Ishikawa (cell line): ENCODE data around the gene TRAF5.

Experiments used
- CEBPB ChIP-seq: IDR thresholded peaks from 2 replicates; pipeline ENCODE4 v1.6.1; 2012
- CREB1 ChIP-seq: IDR thresholded peaks from 2 replicates; pipeline ENCODE4 v1.6.1; 2012; ENCODE audit warnings: low read depth
- EGR1 ChIP-seq: IDR thresholded peaks from 2 replicates; pipeline ENCODE4 v1.6.1; 2012
- EP300 ChIP-seq: IDR thresholded peaks from 2 replicates; pipeline ENCODE4 v1.6.1; 2012; ENCODE audit warnings: borderline replicate concordance
- FOXM1 ChIP-seq: IDR thresholded peaks from 2 replicates; pipeline ENCODE4 v1.6.1; 2012; ENCODE audit warnings: low read depth, borderline replicate concordance
- NFIC ChIP-seq: IDR thresholded peaks from 2 replicates; pipeline ENCODE4 v1.6.1; 2012
- TAF1 ChIP-seq: IDR thresholded peaks from 2 replicates; pipeline ENCODE4 v1.6.1; 2012; ENCODE audit warnings: low read depth, mild to moderate bottlenecking
- TCF12 ChIP-seq: IDR thresholded peaks from 2 replicates; pipeline ENCODE4 v1.6.1; 2012; ENCODE audit warnings: low read depth
- TEAD4 ChIP-seq: IDR thresholded peaks from 2 replicates; pipeline ENCODE4 v1.6.1; 2012
- YY1 ChIP-seq: IDR thresholded peaks from 2 replicates; pipeline ENCODE4 v1.6.1; 2012; ENCODE audit warnings: low read depth
- ZBTB7A ChIP-seq: IDR thresholded peaks from 2 replicates; pipeline ENCODE4 v1.6.1; 2012; ENCODE audit warnings: low read depth
- TF ChIP-seq, protein P1 (sequence below): IDR thresholded peaks from 2 replicates; pipeline ENCODE4 v1.6.1; 2012; ENCODE audit warnings: low read depth, mild to moderate bottlenecking
- TF ChIP-seq, protein P2 (sequence below): IDR thresholded peaks from 2 replicates; pipeline ENCODE4 v1.6.1; 2012
- TF ChIP-seq, protein P3 (sequence below): IDR thresholded peaks from 2 replicates; pipeline ENCODE4 v1.6.1; 2012

Gene TRAF5

DNA sequence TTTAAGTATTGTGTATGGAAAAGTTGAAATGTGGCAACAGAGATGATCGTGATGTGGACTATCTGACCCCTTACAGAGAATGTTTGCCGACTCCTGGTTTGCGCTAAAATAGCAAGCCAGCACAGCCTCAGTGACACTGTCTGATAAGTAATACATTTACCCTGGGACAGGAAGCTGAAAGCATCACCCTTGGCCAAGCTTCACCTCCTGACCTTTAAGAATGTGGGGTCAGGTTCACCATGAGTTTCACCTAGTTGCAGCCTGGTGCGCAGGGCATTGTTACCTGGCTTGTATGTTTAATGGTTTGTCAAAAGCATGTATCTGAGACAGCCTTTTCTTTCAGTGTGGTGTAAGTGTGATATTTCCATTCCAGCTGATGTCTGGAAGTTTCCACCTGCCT lies 29.2 kb downstream of the TRAF5 start:
- TF ChIP-seq, protein P1, sequence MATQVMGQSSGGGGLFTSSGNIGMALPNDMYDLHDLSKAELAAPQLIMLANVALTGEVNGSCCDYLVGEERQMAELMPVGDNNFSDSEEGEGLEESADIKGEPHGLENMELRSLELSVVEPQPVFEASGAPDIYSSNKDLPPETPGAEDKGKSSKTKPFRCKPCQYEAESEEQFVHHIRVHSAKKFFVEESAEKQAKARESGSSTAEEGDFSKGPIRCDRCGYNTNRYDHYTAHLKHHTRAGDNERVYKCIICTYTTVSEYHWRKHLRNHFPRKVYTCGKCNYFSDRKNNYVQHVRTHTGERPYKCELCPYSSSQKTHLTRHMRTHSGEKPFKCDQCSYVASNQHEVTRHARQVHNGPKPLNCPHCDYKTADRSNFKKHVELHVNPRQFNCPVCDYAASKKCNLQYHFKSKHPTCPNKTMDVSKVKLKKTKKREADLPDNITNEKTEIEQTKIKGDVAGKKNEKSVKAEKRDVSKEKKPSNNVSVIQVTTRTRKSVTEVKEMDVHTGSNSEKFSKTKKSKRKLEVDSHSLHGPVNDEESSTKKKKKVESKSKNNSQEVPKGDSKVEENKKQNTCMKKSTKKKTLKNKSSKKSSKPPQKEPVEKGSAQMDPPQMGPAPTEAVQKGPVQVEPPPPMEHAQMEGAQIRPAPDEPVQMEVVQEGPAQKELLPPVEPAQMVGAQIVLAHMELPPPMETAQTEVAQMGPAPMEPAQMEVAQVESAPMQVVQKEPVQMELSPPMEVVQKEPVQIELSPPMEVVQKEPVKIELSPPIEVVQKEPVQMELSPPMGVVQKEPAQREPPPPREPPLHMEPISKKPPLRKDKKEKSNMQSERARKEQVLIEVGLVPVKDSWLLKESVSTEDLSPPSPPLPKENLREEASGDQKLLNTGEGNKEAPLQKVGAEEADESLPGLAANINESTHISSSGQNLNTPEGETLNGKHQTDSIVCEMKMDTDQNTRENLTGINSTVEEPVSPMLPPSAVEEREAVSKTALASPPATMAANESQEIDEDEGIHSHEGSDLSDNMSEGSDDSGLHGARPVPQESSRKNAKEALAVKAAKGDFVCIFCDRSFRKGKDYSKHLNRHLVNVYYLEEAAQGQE = no peak
- TF ChIP-seq TEAD4 = no peak
- TF ChIP-seq TAF1 = no peak
- TF ChIP-seq FOXM1 = no peak
- TF ChIP-seq, protein P2, sequence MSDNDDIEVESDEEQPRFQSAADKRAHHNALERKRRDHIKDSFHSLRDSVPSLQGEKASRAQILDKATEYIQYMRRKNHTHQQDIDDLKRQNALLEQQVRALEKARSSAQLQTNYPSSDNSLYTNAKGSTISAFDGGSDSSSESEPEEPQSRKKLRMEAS = no peak
- no peak for TF ChIP-seq EP300
- no peak for TF ChIP-seq NFIC
- TF ChIP-seq EGR1 = no peak
- no peak for TF ChIP-seq TCF12

DNA sequence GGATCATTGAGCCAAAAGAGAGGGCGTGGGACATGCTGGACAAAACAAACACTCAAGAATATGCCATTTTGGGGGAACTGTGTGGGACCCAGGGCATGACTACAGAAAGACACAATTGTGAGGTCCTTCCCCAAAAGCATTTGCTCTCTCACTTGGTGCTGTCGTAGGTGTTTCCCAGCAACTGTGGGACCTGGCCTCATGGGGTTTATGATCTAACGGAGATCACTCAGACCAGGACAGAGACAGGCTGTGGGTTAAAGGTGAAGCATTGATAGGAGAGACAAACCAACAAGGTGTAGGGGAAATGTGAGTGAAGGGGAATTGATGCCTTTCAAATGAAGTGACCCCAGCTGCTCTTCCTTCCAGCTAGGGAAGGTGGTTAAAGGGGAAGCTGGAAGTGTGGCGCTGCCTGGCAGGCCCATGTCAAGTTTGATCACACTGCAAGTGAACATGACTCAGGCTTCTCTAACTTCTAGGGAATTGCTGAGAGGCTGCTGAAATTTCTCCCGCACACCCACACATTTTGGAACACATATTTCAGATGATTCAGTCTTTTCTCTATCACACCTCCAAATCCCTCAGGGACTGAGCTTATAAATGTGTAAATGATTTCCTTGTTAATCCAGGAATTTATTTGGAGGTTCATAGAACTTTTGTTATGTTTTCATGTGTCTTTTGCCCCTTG lies 30.2 kb downstream of the TRAF5 start:
- no peak for TF ChIP-seq CEBPB
- TF ChIP-seq, protein P1 = no peak
- no peak for TF ChIP-seq FOXM1
- TF ChIP-seq CREB1 = no peak
- no peak for TF ChIP-seq ZBTB7A
- no peak for TF ChIP-seq TAF1
- TF ChIP-seq YY1 = no peak
- TF ChIP-seq, protein P3, sequence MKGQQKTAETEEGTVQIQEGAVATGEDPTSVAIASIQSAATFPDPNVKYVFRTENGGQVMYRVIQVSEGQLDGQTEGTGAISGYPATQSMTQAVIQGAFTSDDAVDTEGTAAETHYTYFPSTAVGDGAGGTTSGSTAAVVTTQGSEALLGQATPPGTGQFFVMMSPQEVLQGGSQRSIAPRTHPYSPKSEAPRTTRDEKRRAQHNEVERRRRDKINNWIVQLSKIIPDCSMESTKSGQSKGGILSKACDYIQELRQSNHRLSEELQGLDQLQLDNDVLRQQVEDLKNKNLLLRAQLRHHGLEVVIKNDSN = no peak
- TF ChIP-seq NFIC = no peak
- no peak for TF ChIP-seq TCF12
- TF ChIP-seq, protein P2 = no peak

DNA sequence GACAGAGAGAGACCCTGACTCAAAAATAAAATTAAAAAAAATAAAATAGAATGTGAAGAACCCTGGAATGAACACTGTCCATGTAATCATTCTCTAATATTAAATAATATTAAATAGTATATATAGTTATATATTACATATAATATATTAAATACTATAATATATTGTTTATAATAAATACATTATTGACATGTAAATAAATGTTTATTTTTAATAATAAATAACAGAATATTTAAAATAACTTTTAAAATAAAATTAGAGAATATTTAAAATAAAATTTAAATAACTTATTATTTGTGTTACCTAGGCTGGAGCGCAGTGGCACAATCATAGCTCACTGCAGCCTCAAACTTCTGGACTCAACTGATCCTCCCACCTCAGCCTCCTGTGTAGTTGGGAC lies 32.1 kb downstream of the TRAF5 start:
- no peak for TF ChIP-seq CREB1
- TF ChIP-seq YY1 = no peak
- TF ChIP-seq EGR1 = no peak
- TF ChIP-seq NFIC = no peak
- TF ChIP-seq TAF1 = no peak
- TF ChIP-seq, protein P1 = no peak

DNA sequence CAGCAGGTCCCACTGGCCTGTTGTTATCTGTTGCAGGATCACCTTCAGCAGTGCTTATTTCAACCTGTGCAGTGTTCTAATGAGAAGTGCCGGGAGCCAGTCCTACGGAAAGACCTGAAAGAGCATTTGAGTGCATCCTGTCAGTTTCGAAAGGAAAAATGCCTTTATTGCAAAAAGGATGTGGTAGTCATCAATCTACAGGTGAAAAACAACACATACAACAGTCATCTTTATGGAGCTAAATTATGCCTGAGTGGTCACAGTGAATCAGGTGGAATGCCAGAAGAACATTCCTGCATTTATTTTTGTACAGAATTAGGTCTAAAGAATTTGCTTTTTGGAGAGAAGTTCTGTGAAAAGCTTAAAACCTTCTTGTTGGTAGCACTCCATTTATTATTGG lies 33.2 kb downstream of the TRAF5 start:
- no peak for TF ChIP-seq NFIC
- TF ChIP-seq TCF12 = no peak
- TF ChIP-seq EP300 = no peak
- no peak for TF ChIP-seq FOXM1
- TF ChIP-seq EGR1 = no peak
- TF ChIP-seq TEAD4 = no peak
- TF ChIP-seq TAF1 = no peak

DNA sequence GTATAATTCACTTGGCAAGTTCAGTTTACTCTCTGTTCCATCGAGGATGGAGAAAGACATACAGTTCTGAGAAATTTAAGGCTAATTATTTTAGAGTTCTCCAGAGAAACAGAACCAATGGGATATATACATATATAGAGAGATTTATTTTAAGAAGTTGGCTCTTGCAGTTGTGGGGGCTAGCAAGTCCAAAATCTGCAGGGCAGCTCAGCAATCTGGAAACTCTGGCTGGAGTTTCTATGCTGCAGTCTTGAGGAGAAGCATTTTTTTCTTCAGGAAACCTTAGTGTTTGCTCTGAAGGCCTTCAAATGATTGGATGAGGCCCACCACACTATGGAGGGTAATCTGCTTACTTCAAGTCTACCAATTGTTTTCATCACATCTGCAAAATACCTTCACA lies 34.6 kb downstream of the TRAF5 start:
- no peak for TF ChIP-seq TCF12
- TF ChIP-seq, protein P1 = no peak
- no peak for TF ChIP-seq TAF1
- no peak for TF ChIP-seq TEAD4
- TF ChIP-seq CREB1 = no peak
